T-helper 2 cell treated with Interferon-gamma antibody and Interleukin-4, amounts not matched to agents 100 ng/mL and 5 ng/mL, for 36 hours (primary cell): ENCODE data around the gene MOGAT3. TPM values are rescaled to one million over a fixed set of nuclear protein-coding genes. Genes with fewer than 3 reads are reported as not detected.

Experiments used
- intact Hi-C: fragments of 100-400 bp; cut with micrococcal nuclease; formaldehyde crosslinking; loops from one replicate; pipeline ENCODE4 v1.15.1; 2023
- total RNA-seq: library from RNA; stranded (reverse); gene quantifications from 2 replicates; pipeline ENCODE4 v1.2.3, GENCODE V29; 2022

Gene MOGAT3
- total RNA-seq, 1 donor from 2014 or later = not detected

GRCh38 chr7:101163279-101164070 lies 37.4 kb downstream of the MOGAT3 start:
- intact Hi-C loops = no loop called here

GRCh38 chr7:101162551-101163278 lies 38.1 kb downstream of the MOGAT3 start:
- intact Hi-C loops = no loop called here

GRCh38 chr7:101161692-101162471 lies 39.0 kb downstream of the MOGAT3 start:
- intact Hi-C loops = no loop called here

GRCh38 chr7:101160910-101161309 lies 39.9 kb downstream of the MOGAT3 start:
- intact Hi-C loops = no loop called here

- intact Hi-C loops = loop anchor here (10.0 kb wide), 1 partner anchor 75 kb away; the partner anchor contains the start of gene TRIM56
Observed at GRCh38 chr7:101159696-101160674, 40.9 kb downstream of the MOGAT3 start.

GRCh38 chr7:101156866-101157589 lies 43.8 kb downstream of the MOGAT3 start:
- intact Hi-C loops = loop anchor here (10.0 kb wide), 1 partner anchor 72 kb away; the partner anchor contains the start of gene TRIM56

GRCh38 chr7:101156277-101156676 lies 44.6 kb downstream of the MOGAT3 start:
- intact Hi-C loops = loop anchor here (10.0 kb wide), 1 partner anchor 71 kb away; the partner anchor contains the start of gene TRIM56

- intact Hi-C loops = loop anchor here (10.0 kb wide), 1 partner anchor 71 kb away; the partner anchor contains the start of gene TRIM56
Observed at GRCh38 chr7:101155303-101155702, 45.5 kb downstream of the MOGAT3 start.

- intact Hi-C loops = loop anchor here (1.0 to 10.0 kb wide), 4 partner anchors 11 to 70 kb away; partner anchors contain the start of genes TRIM56, VGF and ZNHIT1
Observed at GRCh38 chr7:101154693-101155102, 46.1 kb downstream of the MOGAT3 start.

GRCh38 chr7:101153969-101154692 lies 46.7 kb downstream of the MOGAT3 start, which contains the start of gene AP1S1:
Gene AP1S1, plus strand, starts transcription at chr7:101154476. Its CDS starts 39 bp downstream, at chr7:101154515.
- intact Hi-C loops = loop anchor here (1.0 to 10.0 kb wide), 4 partner anchors 11 to 69 kb away; partner anchors contain the start of genes TRIM56, VGF and ZNHIT1

- intact Hi-C loops = loop anchor here (10.0 kb wide), 1 partner anchor 67 kb away; the partner anchor contains the start of gene TRIM56
Observed at GRCh38 chr7:101151908-101152651, 48.8 kb downstream of the MOGAT3 start.

Other genes starting within 250 kb of the MOGAT3 start
- gene MUC12, start 231.5 kb downstream of the MOGAT3 start, total RNA-seq = 0.48 TPM in 2 replicates
- not detected in 2 replicates for gene MUC17, start 181.0 kb downstream of the MOGAT3 start, total RNA-seq
- gene TRIM56, start 115.6 kb downstream of the MOGAT3 start, total RNA-seq = 60.0 and 61.6 TPM in 2 replicates
- gene SERPINE1, start 73.9 kb downstream of the MOGAT3 start, total RNA-seq = 0.14 and 0.27 TPM in 2 replicates
- gene AP1S1, start 46.6 kb downstream of the MOGAT3 start, total RNA-seq = 37.3 and 41.7 TPM in 2 replicates
- gene VGF, start 35.5 kb downstream of the MOGAT3 start, total RNA-seq = 0.23 and 0.34 TPM in 2 replicates
- gene NAT16, start 20.7 kb downstream of the MOGAT3 start, total RNA-seq = not detected in 2 replicates
- gene PLOD3, start 16.5 kb upstream of the MOGAT3 start, total RNA-seq = 72.4 and 78.6 TPM in 2 replicates
- gene ZNHIT1, start 17.1 kb upstream of the MOGAT3 start, total RNA-seq = 60.3 and 66.8 TPM in 2 replicates
- gene CLDN15, start 36.8 kb upstream of the MOGAT3 start, total RNA-seq = 21.8 and 23.1 TPM in 2 replicates
- 112 and 113 TPM in 2 replicates for gene FIS1, start 44.0 kb upstream of the MOGAT3 start, total RNA-seq
- gene IFT22, start 120.8 kb upstream of the MOGAT3 start, total RNA-seq = 7.1 and 7.6 TPM in 2 replicates
- not detected in 2 replicates for gene COL26A1, start 161.8 kb upstream of the MOGAT3 start, total RNA-seq